ENCODE results near the gene CDK2.
"Not testable (repeated sequence)": the region's sequence is repeated elsewhere in the genome, so short reads cannot be mapped to it uniquely, and the experiment has no call there.

CDK2 gene

DNA sequence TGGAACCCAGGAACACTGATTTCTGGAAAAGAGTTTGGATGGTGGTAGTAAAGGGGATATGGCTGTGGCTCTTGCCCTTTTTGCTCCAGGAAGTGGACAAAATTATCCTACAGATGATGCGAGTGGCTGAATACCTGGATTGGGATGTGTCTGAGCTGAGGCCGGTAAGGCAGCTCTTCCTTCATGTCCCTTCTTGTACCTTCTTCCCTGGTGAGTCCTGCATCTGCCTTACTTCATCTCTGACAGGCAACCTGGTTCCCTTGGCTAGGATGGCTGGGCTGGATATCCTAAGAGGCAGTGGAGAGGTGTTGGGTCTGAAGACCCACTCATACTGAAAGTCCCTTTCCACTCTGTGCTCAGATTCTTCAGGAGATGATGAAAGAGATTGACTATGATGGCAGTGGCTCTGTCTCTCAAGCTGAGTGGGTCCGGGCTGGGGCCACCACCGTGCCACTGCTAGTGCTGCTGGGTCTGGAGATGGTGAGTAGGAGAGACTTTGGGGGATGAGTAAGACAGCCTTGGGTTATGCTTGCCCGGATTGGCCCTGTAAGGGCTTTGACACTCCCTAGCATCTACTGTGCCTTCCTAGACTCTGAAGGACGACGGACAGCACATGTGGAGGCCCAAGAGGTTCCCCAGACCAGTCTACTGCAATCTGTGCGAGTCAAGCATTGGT, 27.7 kb upstream of the CDK2 start:
- DNase-seq, result no peak

DNA sequence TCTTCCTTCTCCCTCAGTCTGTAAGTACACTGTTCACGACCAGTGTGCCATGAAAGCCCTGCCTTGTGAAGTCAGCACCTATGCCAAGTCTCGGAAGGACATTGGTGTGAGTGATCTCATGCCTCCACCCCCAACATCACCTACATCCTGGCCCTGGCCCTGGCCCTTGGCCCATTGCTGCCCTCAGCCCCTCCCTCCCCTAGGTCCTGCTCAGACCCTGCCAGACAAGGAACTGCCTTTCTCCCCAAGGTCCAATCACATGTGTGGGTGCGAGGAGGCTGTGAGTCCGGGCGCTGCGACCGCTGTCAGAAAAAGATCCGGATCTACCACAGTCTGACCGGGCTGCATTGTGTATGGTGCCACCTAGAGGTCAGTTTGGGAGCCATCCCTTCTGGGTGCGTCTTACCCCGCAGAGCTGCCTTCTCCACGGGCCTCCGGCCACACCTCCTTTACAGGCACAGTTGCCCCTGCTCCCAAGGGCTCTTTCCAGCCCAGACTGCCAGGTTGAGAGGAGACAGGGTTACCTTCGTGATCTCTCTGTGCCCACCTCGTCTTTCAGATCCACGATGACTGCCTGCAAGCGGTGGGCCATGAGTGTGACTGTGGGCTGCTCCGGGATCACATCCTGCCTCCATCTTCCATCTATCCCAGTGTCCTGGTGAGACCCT, 26.4 kb upstream of the CDK2 start:
- DNase-seq, result peak; percentile 87

GRCh38 chr12:55942055-55942454, 24.6 kb upstream of the CDK2 start:
- no peak for DNase-seq

- no peak for DNase-seq
These were observed 24.0 kb upstream of the CDK2 start for GRCh38 chr12:55942577-55943136.

DNA sequence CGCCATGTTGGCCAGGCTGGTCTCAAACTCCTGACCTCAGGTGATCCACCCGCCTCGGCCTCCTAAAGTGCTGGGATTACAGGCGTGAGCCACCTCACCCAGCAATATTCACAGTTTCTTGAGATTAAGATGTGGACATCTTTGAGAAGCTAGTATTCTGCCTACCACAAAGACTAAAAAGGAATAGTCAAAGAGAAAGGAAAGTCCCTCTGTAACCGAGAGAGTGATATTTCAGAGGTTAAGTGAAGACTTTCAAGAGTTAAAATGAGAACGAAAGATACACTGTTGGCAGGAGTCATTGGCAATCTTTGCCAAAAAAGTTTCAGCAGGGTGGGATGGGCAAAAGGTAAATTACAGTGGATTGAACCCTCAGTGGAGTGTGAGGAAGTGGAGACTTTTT, 20.1 kb upstream of the CDK2 start:
- no peak for DNase-seq

GRCh38 chr12:55955344-55955743, 11.3 kb upstream of the CDK2 start:
- DNase-seq, result no peak

DNA sequence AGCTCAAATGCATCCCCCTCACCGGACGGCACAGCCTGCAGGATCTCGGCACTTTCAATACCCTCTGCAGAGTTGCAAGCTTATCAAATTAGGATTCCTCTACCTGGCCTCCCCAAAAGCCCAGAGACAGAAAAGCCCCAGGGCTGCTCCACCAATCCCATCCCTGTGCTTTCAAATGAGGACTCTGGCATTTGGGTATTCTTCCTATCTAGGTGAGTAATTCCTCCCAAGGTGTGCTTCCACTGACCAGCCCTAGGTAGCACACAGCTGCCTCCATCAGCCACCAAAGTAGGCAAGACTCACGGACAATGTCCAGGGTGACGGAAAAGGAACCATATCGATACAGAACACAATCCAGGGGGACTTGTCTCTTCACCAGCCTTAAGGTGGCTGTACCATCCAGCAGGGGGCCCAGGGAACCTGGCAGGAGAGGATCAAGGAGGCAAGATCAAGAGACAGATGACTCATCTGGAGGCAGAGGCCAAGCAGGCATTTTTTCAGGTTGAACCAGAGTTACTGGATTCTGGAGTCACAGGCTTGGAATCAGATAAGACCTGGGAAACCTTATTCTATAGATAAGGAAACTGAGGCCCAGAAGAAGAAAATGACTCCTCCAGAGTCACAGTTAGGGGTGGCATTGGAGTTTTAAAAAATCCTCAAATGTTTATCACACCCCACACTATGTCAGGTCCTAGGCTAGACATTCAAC, 10.7 kb upstream of the CDK2 start:
- peak; percentile 74 for DNase-seq

DNA sequence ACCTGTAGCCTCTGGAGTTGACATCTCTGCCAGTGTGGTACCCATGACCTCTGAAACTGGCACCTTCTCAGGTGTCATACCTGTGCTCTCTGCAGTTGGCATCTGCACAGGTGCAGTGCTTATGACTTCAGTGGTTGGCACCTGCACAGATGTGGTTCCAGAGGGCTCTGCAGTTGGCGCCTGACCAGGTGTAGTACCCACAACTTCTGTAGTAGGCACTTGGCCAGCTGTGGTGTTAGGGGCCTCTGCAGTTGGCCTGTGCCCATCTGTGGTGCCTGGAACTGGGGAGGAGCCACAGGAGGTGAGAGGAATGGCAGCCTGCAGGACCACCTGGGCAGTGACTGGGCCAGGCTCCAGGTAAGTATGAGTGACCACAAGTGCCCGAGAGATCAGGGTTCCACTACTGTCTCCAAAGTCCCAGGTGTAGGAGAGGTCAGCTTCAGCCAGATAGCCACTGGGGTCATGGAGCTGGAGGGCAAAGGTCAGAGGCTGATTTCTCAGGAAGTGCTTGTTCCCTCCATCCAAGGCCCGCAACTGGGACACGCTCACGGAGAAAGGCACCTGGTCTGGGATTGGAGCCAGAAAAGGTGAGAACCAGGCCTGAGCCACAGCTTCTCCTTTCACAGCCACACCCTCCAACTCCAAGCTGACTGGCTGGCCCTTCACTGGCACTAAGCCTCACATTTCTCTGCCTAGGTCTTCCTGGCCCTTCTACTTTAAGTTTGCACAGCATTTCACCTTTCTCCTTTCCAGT, 9.3 kb upstream of the CDK2 start:
- DNase-seq, result no peak

- DNase-seq, result no peak
These were observed 2.9 kb upstream of the CDK2 start for GRCh38 chr12:55963760-55964159.

DNA sequence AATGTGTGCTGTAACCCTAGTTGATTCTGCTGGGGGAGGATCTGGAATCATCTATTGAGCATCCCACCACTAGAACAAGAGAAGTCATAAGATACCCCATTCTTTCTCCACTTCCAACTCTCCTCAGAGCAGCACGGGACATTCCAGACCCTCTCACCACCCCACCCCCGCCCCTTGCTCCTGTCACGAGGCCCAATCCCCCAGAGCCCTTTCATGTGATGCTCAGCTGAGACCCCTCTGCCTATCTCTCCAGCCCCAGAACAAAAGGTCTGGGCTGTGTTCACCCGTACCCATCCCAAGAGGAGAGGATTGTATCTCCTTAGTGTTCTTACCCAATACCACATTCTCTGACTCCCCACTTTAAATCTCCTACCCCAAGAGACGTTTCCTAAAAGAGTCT, 1.4 kb upstream of the CDK2 start:
- DNase-seq, result no peak

GRCh38 chr12:55965941-55966407, 656 bp upstream of the CDK2 start, which contains the start of gene PMEL:
Gene PMEL, minus strand, starts transcription at chr12:55966042. Its CDS starts 31 bp downstream, at chr12:55966011.
- no peak for DNase-seq

GRCh38 chr12:55969356-55969755, 2.7 kb downstream of the CDK2 start:
- DNase-seq, result no peak

DNA sequence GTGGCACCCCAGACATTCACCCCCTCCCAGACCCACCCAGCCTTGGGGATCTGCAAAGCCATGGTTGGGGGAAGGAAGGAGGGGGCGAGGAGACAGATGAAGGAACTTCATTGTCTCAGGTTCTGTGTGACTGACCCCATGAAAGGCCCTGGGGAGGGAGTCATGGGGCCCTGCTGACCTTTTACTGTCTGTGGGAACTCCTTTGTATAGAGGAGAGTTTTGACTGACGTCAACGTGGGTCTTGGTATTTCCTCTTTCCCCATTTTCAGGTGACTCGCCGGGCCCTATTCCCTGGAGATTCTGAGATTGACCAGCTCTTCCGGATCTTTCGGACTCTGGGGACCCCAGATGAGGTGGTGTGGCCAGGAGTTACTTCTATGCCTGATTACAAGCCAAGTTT, 4.1 kb downstream of the CDK2 start:
- DNase-seq, result no peak

DNA sequence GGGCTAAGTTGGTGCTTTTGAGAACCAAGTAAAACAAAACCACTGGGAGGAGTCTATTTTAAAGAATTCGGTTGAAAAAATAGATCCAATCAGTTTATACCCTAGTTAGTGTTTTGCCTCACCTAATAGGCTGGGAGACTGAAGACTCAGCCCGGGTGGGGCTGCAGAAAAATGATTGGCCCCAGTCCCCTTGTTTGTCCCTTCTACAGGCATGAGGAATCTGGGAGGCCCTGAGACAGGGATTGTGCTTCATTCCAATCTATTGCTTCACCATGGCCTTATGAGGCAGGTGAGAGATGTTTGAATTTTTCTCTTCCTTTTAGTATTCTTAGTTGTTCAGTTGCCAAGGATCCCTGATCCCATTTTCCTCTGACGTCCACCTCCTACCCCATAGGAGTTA, 5.4 kb downstream of the CDK2 start:
- DNase-seq, result no peak

- no peak for DNase-seq
These were observed 5.8 kb downstream of the CDK2 start for GRCh38 chr12:55972456-55972855.

DNA sequence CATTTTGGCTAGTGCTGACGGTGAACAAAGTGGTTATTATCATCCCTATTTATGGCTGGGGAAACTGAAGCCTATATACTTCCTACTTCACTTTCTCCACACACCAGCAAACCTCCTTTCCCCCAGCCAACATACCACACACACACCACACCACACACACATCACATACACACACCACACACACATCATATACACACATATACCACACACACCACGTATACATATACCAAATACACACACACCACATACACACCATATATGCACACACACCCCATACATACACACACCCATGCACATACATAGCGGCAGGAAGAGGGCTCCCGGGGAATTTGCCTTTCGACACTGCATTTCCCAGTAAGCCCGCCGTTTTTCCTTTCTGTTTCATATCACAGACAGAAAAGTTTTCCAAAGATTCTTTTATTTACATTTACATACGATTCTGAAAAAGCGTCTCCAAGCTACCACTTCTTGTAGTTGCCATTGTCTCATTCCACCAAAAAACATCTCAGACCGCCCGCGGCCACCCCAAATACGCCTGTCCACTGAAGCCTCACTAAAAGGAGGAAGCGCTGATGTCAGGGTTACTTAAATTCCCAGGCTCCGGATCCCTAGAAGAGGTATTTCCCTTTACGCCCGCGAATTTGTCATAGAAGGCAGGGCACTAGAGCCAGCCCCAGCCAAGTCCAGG, 6.4 kb downstream of the CDK2 start:
- peak; percentile 20 for DNase-seq

DNA sequence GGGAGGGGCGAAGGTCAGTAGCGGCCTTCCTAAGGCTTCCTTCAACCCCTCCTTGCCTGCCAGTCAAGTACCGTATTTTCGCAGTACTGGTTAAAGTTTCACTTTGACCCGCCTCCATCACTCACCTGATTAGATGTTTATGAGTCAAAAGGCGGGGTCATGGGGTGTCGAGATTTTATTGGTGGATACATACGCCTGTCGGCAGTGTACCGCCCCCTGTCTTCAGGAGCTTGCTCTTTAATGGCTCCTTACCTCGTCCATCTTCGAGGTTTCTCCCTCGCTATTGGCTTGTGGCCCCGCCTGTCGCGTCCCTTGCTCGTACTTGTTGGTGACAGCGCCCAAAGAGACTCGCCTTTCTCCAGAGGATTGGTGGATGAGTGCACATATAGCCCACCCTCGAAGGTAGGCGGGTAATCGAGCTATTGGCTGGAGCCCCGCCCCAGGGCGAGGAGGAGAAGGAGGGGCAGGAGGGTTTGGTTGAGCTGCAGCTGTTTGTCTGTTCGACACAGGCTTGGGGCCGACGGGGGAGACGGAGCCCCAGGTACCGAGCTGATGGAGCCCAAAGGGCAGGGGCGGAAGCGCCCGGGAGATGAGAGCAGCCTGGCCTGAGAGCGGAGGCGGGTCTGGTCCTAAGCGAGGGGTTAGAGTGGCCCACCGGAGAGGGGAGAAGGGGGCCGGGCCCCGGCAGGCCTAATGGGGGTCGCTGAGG, 7.1 kb downstream of the CDK2 start, which contains the start of gene RAB5B:
Gene RAB5B, plus strand, starts transcription at position 480 of the 709 bp plus-strand sequence. CDS start 12,883 bp downstream, outside the sequence.
- peak; percentile 98 for DNase-seq

DNA sequence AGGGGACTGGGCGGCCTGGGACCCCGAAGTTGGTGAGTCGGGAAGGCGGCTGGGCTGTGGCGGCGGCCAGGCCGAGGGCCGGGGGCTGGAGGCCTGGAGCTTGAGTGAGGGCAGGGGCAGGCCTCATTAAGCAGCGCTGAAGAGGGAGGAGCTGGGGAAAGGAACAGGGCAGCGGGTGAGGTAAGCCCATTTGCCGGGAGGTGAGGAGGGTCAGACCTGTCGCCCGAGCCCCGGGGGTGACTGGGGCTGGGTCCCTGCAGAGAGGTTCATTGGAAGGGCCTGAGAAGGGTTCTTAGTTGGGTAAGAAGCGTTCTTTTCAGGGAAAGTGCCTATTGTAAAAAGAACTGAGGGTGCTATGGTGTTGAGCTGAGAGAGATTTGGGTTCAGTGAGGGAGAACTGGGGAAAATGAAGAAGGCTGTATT, 7.7 kb downstream of the CDK2 start:
- peak; percentile 50 for DNase-seq

DNA sequence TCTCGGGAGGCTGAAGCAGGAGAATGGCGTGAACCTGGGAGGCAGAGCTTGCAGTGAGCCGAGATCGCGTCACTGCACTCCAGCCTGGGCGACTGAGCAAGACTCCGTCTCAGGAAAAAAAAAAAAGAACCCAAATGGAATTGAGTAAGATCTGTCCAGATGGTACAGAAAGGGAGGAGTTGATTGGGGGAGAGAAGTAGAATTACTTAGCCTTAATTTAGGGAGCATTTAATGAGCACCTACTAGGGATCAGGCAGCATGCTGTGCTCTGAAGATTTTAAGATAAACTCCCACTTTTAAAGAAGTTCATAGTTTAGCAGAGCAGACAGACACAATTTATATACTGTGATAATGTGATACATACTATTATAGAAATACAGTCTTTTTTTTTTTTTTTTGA, 11.8 kb downstream of the CDK2 start:
- no peak for DNase-seq

GRCh38 chr12:55979069-55979468, 12.4 kb downstream of the CDK2 start:
- no peak for DNase-seq

GRCh38 chr12:55981882-55982281, 15.3 kb downstream of the CDK2 start:
- DNase-seq, result not testable (repeated sequence)

Data from CD4-positive, alpha-beta T cell treated with Interleukin-6 for 4 hours (primary cell).